Kasumi-1 (cell line): ENCODE results near the gene MKRN1.
"Not testable (repeated sequence)": the region's sequence is repeated elsewhere in the genome, so short reads cannot be mapped to it uniquely, and the experiment has no call there.

Experiments
- DNase-seq, 2 experiments: peaks; one replicate each; lab custom pipeline; 2025; lab: John Stamatoyannopoulos, UW

The MKRN1 gene

DNA sequence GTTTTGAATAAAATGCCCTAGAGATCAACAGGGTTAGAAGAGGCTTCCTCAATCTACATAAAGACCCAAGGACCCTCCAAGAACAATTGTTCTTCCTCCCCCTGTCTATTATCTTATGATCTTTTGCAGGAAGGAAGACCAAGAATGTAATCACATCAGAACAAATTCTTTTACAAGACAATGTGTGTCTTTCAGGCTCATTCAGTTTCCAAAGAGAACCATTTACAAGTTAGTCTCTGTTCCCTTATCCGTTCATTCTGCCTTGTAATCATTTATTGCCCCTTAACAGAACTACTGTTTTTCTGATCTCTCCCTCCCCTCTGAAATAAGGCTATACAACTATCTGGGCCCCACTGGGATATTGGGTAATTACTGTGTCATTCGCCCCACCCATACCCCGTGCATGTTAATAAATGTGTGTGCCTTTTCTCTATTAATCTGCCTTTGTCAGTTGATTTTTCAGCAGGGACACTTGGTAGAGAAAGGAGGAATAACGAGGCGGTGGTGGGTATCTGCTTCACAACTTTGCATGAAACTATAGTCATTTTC lies 5.7 kb upstream of the MKRN1 start:
- no peak for DNase-seq

DNA sequence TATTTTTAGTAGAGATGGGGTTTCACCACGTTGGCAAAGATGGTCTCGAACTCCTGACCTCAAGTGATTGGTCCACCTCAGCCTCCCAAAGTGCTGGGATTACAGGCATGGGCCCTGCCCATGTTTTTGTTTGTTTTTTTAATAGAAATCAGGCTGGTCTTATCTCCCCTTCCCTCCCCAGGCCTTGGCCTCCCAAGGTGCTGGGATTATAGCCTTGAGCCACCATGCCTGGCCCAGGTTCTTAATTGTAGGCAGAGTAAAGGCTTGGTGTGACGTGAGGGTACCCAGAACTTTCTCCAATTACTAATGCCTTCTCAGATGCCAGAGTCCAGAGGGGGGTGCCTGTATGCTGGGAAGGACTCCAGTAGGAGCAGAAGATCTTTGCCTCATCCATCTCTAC lies 5.2 kb upstream of the MKRN1 start:
- no peak for DNase-seq

DNA sequence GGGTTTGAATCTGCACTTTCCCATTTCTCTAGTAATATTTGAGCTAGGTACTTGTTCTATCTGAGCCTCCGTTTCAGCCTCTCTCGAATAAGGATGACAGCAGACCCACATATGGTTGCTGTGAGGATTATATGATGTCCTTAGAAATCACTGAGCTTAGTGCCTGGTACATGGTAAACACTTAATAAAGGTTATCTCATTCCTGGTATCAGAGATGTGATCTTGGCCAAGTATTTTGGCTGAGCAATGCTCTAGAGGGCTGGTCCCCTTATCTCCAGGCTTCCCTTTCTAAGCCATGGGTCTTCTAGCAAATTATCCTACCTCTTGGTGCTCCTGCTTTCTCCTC lies 407 bp upstream of the MKRN1 start:
- DNase-seq = peak in 1 of 2 experiments; percentile 71

DNA sequence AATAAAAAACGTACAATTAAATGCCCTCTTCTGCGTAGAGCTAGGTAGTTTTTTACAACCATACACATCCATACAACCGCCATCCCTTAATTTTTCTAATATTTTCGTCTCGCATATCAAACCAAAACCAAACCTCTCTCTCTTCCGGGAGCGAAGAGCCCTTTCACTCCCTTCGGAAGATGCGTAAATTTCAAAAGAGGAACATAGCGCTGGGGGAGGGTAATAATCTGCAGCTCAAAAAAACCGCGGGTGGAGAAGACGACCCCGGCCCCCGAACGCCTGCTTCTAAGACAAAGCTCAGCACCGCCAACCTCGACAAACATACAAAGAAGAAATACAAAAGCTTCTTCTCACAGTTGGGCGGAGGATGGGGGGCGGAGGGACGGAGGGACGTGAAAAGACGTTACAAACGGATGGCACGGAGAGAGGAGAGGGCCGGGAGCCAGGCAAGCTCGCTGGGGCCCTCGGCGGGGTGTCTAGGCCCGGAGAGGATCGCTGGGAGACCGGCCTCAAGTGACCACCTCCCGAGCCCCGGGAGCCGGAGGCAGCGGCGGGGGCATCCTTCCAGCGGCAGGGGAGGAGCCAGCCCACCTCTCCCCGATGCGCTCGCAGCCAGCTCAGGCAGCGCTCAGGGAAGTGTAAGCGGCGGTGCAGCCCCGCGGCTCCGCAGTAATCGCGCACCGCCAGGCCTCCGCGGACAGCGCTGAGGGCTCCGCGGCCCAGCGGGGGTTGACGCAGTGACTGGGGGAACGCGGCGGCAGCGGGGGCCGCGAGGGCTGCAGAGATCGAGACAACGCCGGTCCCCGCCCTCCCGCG lies 851 bp downstream of the MKRN1 start:
- DNase-seq = peak; percentile 85 to 93

DNA sequence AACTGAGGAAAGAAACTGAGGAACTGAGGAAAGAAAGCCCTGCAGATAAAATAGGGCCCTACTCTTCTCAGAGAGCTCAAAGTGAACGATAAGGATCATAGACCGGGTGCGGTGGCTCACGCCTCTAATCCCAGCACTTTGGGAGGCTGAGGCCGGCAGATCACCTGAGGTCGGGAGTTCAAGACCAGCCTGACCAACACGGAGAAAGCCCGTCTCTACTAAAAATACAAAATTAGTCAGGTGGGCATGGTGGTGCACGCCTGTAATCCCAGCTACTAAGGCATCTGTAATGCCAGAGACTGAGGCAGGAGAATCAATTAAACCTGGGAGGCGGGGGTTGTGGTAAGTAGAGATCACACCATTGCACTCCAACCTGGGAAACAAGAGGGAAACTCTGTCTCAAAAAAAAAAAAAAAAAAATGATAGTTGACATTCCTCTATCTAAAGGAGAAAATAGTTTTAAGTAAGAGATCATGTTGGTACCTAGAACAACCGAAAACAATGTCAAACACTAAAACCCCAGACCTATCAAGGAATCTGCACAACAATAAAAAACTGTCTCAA lies 2.5 kb downstream of the MKRN1 start:
- DNase-seq = no peak

DNA sequence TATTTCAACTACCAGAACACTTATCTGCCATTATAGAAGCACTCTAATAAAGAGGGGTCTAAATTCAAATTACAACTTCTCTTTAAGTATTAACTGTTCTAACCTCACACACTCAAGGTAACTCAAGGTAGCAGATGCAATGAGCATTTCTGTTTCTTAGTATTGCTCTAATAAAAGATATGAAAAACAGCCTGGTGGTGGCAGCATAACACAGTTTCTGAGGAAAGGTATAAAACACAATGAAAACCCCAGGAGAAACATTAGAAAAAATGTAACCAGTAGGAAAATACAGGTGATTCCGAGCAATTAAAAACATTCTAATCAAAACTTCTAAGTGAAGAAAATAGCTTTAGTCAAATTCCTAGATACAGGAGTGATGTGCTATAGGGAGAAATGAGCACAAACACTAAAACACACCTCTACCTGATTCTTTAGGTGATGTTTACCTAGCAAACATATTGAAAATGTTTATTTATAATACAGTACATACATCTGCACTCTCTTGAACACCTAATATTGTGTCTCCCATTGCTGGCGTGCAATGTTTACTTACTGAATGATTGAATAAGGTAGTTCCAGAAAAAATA lies 3.5 kb downstream of the MKRN1 start:
- DNase-seq = peak; percentile 68 to 76

DNA sequence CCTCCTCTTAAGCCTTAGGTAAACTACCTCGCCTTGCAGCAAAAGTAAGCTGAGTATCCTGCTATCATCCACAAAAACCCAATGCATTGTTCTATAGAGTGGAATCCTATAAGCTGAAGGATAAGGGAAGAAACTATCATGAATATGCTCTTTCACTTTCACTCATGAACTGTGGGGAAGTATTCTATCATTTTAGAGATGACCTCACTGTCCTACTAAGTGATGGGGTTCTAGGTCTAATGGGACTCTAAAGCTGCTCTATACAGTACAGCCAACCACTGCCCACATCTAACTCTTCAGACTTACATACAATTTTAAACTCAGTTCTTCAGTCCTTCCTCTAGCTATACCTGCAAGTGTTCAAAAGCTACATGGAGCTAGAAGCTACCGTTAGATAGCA lies 16.2 kb downstream of the MKRN1 start:
- DNase-seq = no peak

DNA sequence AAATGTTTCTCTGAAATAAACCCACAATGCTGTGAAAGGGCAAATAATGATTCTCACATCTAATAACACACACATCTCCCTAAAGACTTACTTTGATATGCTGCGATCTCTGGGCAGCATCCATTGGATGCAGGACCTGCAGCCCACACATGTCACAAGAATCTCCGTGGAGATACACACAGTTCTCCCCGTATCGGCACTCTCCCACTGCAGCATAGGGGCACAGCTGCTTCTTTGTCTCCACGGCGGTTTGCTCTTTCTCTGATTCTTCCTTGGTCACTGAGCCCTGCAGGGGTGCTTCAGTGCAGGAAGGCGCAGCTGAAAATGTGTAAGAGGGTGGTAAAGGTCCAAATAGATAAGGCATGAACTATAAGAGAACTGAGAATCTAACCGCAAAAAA lies 20.4 kb downstream of the MKRN1 start:
- DNase-seq = no peak

DNA sequence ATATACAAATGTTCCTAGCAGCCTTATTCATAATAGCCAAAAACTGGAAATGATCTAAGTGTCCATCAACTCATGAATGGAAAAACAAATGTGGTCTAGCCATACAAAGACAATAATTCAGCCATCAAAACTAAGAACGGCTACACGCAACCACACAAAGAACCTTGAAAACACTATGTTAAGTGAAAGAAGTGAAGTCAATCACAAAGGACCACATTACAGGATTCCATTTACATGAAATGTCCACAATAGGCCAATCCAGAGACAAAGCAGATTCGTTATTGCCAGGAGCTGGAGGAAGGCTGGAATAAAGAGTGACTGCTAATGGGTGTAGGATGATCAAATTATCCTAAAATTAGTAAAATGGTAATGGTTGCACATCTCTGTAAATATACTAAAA lies 21.1 kb downstream of the MKRN1 start:
- DNase-seq = no peak

DNA sequence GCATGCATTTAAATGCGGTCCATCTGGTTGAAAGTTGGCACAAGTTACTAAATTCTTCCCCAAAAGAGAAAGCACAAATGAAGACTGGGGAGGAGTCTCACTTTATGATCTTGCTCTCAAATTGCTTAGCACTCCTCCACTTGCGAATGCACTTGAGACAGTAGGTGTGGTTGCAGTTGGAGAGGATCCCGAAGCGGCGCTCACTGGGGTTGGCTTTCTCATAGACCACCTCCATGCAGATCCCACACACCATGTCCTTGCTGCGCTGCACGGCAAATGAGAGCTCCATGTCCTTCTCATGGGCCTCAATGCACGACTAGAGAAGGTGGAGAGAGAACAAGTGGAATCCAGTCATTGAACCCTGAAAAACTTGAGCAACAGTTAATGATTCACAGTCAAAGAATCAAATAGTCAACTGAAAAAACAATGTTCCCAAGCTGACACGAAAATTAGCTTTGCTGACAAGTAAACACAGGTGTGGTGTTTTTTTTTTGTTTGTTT lies 22.7 kb downstream of the MKRN1 start:
- DNase-seq = no peak

DNA sequence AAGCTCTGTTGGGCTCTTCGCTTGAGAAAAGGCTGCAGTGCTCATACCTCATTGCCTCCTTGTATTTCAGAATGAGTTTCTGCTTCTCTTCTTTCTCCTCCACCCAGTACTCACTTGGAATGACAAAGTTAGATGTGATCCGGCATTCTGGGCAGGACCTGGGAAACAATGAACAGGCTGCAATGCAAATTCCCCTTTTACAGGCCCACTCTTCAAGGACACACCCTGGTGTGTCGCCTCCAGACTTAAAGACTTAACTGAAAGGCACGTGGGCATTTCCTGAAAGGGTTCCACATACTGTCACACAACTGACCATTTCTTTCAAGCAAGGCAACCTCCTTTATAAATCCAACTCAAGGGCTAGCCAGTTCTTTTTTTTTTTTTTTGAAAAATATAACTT lies 23.6 kb downstream of the MKRN1 start:
- no peak for DNase-seq

DNA sequence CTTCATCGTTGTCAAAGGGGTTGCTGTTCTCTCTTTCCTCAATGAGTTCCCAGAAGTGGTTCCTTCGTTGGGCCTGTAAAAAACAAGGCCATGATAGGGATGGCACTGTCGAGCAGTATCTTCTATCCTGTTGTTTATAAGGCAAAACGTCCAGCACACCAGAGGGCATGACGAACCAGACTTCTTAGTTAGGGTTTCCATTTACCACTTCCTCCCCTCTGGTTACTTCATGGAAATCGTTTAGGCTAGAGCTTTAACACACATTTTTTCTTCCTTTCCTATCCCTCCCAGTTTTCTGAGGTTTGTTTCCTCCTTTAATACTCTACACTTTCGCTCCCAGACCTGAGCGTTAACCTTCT lies 24.7 kb downstream of the MKRN1 start:
- no peak for DNase-seq

DNA sequence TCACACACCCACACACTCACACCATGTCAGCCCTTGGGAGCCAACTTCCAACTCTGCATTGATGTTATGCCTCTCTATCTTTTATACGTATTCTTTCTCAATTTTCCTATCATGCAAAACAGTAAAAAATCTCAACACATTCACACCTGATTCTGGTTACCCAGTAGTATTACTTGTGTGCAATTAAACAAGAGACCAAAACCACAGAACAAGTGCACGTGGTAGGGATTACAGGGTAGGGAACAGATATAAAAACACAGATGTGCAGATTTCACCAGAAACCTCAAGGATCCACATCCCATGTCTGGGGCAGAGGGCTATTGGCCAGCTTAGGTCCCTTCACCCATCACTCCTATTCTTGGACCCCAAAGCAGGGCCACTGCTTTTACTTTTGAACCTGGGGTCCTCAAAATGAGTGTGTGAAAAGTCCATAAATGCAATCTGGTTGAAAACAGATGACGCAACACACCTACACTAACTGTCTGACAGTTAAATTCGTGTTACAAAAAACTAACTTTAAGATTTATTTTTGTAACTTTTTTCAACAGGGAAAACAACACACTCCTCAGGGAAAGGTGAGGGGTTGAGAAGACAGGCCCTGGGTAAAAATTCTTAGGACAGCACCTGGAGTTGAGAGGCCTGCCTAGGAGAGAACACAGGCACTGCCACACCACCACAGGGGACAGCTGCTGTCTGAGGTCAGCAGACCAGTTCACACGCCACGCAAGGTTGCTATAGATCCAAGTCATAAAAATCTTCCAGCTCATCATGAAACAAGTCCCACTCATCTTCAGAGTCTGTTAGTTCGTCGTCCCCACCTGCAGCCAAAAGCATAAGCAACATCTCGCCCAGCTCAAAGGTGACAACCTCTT lies 25.3 kb downstream of the MKRN1 start:
- DNase-seq = not testable (repeated sequence)

DNA sequence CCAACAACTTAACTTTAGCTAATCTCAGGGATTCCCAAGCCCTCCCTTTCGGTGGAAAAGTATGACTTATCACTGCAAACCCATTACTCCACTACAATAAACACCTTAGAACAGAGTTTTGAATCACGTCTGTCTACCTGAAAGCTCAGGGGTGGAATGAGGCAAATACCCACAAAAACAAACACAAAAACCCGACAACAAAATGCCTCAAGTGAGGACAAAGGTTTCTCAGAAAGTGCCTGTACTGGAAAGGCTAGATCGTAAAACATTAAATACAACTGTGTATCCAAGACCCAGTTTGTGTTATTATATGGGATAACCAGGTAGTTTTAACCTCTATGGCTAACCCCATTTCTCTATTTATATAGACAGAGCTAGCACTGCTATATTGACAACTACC lies 26.0 kb downstream of the MKRN1 start:
- DNase-seq = no peak

DNA sequence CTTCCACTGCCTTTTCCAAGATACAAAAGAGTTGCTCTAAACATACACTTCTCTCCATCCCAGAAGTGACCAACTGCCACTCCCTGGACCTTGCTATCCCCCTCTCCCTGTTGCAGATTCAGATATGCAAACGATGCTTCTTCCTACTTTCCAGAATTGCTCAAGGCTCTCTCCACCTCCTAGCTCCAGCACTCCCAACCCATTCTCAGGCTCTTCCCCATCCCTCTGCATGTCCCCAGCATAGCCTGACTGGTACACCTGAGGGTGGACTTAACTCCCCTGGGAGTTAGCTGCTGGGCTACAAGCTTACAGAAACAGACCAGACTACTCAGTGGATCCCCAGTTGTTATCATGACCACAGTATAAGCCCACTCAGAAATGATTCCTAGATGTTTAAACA lies 27.6 kb downstream of the MKRN1 start:
- DNase-seq = no peak

DNA sequence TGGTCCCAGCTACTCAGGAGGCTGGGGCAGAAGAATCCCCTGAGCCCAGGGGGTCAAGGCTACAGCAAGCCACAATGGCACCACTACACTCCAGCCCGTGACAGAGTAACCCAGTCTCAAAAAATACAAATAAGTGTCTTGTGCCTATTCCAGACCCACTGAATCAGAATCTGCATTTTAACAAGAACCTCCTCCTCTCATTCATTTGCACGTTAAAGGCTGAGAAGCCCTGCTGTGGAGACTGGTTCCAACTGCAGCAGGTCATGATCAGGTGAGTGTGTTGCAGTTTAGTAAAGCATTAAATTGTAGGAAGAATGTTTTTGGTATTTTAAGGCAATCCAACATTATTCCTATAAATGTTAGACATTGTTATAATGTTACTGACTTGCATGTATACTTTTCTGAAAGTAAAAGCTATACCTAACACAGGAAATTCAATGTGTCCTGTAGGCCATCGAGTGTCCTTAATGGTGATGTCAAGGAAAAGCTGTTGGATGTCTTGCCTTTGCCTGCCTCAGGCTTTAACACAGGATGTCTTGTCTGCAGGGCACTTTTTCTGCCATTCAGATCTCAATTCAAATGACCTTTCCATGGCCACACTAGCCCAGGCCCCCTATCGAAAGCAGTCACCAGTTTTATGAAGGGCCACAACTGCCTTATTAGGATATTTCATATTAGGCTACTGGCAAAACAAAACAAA lies 30.4 kb downstream of the MKRN1 start:
- no peak for DNase-seq

DNA sequence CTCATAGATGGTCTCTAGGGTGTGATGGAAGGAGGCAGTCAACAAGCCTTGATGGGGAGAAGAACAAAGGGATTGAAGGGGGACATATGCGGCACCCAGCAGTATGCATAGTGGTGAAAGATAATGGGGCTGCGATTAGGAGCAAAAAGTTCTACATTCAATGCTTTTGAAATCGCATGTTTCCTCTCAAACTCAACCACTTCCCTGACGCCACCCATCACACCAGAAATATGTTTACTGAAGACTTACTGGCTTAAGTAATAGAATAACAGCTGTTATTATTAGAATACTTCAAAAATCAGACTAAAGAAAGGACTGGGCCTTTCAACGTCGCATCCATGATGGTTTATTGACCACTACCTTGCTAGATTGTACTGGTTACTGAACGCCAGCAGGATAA lies 31.5 kb downstream of the MKRN1 start:
- no peak for DNase-seq

DNA sequence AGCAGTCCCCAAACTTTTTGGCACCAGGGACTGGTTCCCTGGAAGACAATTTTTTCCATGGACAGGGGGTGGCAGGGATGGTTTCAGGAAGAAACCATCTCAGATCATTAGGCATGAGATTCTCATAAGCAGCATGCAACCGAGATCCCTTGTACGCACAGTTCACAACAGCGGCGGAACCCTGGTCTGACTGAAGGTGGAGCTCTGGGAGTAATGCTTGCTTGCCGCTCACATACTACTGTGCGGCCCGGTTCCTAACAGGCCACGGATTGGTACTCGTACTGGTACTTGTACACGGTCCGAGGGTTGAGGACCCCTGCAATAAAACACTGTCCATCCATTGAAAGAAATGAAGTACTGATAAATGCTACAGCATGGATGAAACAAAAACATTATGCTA lies 32.8 kb downstream of the MKRN1 start:
- no peak for DNase-seq

DNA sequence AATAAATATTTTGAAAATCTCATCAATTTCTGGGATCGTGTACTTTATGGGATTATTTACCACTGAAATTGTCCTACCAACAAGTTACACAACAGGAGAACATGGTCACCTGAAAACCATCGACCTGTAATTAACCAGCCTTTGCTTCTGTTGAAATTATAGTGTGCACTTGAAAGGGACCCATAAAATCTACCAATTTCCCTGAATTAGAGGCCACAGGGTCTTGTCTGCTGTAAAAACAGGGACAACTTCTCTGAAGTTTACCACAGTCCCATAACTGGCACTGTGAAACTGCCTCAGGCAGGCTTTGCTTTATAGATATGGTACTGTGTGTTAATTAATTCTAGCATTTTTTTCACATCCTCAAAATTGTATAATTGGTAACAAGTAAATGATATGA lies 37.8 kb downstream of the MKRN1 start:
- no peak for DNase-seq

DNA sequence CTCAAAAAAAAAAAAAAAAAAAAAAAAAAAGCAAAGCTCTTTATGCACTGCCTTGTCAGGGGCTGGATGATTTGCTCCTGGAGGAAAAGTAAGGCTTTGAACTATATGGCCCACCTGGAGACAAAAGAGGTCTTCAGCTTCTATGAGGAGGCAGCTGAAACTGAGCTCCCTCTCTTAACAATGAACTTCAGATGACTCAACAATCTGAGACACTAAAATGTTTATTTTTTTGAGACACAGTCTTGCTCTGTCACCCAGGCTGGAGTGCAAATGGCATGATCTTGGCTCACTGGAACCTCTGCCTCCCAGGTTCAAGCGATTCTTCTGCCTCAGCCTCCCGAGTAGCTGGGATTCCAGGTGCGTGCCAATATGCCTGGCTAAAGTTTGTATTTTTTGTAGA lies 38.7 kb downstream of the MKRN1 start:
- DNase-seq = no peak

DNA sequence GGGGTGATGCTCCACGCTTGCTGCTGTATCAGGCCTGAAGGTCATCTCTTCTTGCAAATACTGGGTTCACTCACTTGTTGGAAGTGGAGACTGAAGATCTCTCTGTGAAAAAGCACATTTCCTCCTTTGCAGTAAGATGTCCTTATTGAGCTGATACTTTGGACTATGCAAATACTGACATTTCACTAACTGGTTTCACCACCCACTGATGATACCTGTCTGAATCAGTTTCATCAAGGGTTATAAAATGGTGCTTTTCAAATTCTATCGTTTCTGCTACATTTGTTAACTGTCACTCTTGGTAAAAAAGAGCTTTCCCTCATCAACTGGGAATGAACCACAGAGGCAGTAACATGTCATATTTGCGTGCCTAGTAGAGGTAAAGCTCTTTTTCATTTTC lies 39.9 kb downstream of the MKRN1 start:
- DNase-seq = no peak
